Adrenal gland (tissue), 12 donors: ENCODE data around the gene FAM78B. TPM values are rescaled to one million over a fixed set of nuclear protein-coding genes. Genes with fewer than 3 reads are reported as not detected.

Experiments used
- DNase-seq, 7 donors: peaks; one replicate each; pipeline ENCODE4 v3.0.0-alpha.2; 2019 to 2020
- H3K27ac ChIP-seq, 5 donors: fragments of 200-600 bp; sonication (generic) in 4 of 5; 1 replicate in 3 of 5; 2 replicates in 2 of 5; pipeline versions ENCODE4 v1.5.1 to v1.8.0; 2016 to 2020; ENCODE audit warnings: mild to moderate bottlenecking in 1 of 5
- H3K27me3 ChIP-seq: fragments of 200-600 bp; 2 replicates; pipeline ENCODE4 v1.8.0; 2021
- H3K36me3 ChIP-seq, 2 donors: fragments of 200-600 bp; replicated peaks in 1 of 2; 1 replicate in 1 of 2; 2 replicates in 1 of 2; pipeline versions ENCODE4 v1.5.1 to v1.8.0; 2018 to 2022
- H3K4me1 ChIP-seq, 2 donors: fragments of 200-600 bp; replicated peaks in 1 of 2; 1 replicate in 1 of 2; 2 replicates in 1 of 2; pipeline versions ENCODE4 v1.5.1 to v1.8.0; 2018 to 2021
- H3K4me3 ChIP-seq, 4 donors: fragments of 200-600 bp; sonication (generic) in 3 of 4; one replicate each; pipeline ENCODE4 v1.5.1; 2016 to 2018
- H3K9me3 ChIP-seq, 3 donors: fragments of 200-600 bp; sonication (generic) in 1 of 3; replicated peaks in 1 of 3; 1 replicate in 2 of 3; 2 replicates in 1 of 3; pipeline versions ENCODE4 v1.5.1 to v1.8.0; 2016 to 2021
- POLR2A ChIP-seq, 2 donors: fragments of 450-650 bp; IDR thresholded peaks; one replicate each; pipeline ENCODE4 v1.6.1; 2017; ENCODE audit warnings: antibody characterized with exemption in 2 of 2, mild to moderate bottlenecking in 2 of 2, moderate library complexity in 1 of 2
- WGBS, 4 donors: extraction: QIAGEN DNeasy Blood & Tissue Kit in 2 of 4; methylation state at CpG; one replicate each; pipeline versions ENCODE4 v1.1.5 to v1.1.7; 2013 to 2017; 5-methylcytosine and 5-hydroxymethylcytosine counted together
- intact Hi-C, 2 donors: fragments of 100-400 bp; cut with DNase I; formaldehyde crosslinking; loops; one replicate each; pipeline versions ENCODE4 v1.14.1 to v1.15.0; 2022 to 2023
- polyA plus RNA-seq, 3 donors: library from polyadenylated mRNA; stranded (reverse); fragments of 200-250 nt in 2 of 3; fragments of 350-450 nt in 1 of 3; fragmentation: Illumina TruSeq in 1 of 3; extraction: RNeasy Lipid Tissue Mini Kit (QIAGEN cat#74804) in 1 of 3; gene quantifications; one replicate each; pipeline ENCODE4 v1.2.3, GENCODE V29; 2013 to 2014
- total RNA-seq, 9 donors: library from RNA; depleted of rRNA in 4 of 9; stranded (reverse); fragments of >200 nt in 4 of 9; fragments of 120-200 nt in 1 of 9; fragmentation: NEBNext Ultra II Directional in 1 of 9; extraction: Animal tissue kit (Norgen Biotek cat#: 25700) in 1 of 9; gene quantifications; one replicate each; pipeline versions ENCODE4 v1.1.0 to v1.2.4, GENCODE V29; 2013 to 2023
- TF ChIP-seq, protein P1 (sequence below), 6 experiments: fragments of 450-650 bp in 4 of 6; fragments of 200-600 bp in 2 of 6; sonication (generic) in 1 of 6; IDR thresholded peaks; 1 replicate in 5 of 6; 2 replicates in 1 of 6; pipeline versions ENCODE4 v1.5.1 to v1.8.0; 2016 to 2021; ENCODE audit warnings: antibody characterized with exemption in 6 of 6, mild to moderate bottlenecking in 2 of 6, moderate library complexity in 1 of 6
- donor health status: healthy with polysubstance abuse.
- donor health status: Bipolar disorder and iron deficiency.
- donor health status: DM: yes; HTN: yes; CAD: no.
- donor health status: DM: no; HTN: no; CAD: no.
- donor health status: DM: no; HTN: no; CAD: no.
- donor health status: DM: yes; HTN: yes; CAD: no.

Gene FAM78B
- total and polyA plus RNA-seq, 12 donors, result 0.28 to 3.5 (median 0.98) TPM

DNA sequence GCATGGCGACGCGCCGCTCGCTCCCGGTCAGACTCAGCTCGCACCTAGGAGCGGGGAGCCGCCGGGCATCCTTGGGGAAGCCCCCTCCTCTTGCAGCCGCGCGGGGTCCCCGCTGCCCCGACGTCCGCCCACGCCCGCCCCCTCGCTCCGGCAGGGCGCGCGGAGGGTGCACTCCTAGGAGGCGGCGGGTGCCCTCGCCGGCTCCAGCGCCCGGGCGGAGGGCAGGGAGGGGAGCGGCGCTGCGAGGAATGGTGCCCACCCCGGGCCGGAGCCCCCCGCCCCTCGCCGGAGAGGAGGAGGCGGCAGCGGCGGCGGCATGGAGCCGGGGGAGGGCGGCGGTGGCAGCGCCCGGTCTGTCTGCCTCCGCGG lies 488 bp downstream of the FAM78B start:
- WGBS, 4 donors, result 0 to 1% methylated on average over 35 to 50 of the region's 50 CpGs; no CpG with 5 or more reads in 2 of the 4 donors
- Histone ChIP-seq H3K27me3 (no peaks in the 10 kb centered on the region), H3K4me1 (peaks cover 13 to 20% of the 10 kb centered on the region in 2 donors), H3K36me3 (no peaks in the 10 kb centered on the region), H3K9me3 (no peaks in the 10 kb centered on the region), H3K27ac (no peak overlapping the region), H3K4me3 (peak overlapping the region in 2 of 4 donors; percentile 35 to 77)
- TF ChIP-seq, protein P1, sequence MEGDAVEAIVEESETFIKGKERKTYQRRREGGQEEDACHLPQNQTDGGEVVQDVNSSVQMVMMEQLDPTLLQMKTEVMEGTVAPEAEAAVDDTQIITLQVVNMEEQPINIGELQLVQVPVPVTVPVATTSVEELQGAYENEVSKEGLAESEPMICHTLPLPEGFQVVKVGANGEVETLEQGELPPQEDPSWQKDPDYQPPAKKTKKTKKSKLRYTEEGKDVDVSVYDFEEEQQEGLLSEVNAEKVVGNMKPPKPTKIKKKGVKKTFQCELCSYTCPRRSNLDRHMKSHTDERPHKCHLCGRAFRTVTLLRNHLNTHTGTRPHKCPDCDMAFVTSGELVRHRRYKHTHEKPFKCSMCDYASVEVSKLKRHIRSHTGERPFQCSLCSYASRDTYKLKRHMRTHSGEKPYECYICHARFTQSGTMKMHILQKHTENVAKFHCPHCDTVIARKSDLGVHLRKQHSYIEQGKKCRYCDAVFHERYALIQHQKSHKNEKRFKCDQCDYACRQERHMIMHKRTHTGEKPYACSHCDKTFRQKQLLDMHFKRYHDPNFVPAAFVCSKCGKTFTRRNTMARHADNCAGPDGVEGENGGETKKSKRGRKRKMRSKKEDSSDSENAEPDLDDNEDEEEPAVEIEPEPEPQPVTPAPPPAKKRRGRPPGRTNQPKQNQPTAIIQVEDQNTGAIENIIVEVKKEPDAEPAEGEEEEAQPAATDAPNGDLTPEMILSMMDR (IDR thresholded peaks at IDR 0.05), result no peak
- TF ChIP-seq POLR2A (IDR thresholded peaks at IDR 0.05), result no peak
- intact Hi-C loops, result loop anchor here in 1 of 2 donors (10.0 kb wide), 1 partner anchor 232 kb away; no protein-coding TSS in a partner anchor
- no peak for DNase-seq

DNA sequence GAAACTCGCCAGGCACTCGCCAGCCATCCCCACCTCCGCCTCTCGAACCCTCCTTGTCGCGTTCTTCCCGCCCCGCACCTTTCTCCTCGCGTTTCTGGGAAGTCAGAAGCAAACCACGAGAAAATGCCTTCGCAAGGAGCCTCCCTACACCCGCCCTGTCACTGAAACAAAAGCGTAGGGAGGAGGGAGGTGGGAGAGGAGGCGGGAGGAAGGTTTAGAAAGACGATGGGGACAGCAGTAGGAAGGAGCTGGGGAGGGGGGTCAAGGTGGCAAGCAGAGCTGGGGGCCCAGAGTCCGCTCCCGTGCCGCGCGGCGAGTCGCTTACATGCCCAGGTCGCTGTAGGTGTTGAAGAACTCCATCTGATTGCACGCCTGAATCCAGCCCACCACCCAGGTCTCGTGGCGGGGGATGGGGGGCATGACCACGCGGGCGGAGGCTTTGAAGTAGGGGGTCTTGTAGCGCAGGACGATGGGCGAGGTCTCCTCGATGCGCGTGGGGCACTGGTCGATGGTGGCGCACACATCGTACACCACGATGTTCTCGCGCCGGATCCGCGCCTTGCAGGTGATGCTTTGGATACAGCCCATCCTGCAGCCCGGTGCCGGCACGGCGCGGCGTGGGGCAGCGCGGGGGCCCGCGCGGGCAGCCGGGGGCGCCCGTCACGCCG lies 1.0 kb downstream of the FAM78B start:
- H3K36me3 ChIP-seq, result no peaks in the 10 kb centered on the region
- no peaks in the 10 kb centered on the region for H3K27me3 ChIP-seq
- TF ChIP-seq, protein P1 (IDR thresholded peaks at IDR 0.05), result no peak
- TF ChIP-seq POLR2A (IDR thresholded peaks at IDR 0.05), result no peak
- intact Hi-C loops, result loop anchor here in 1 of 2 donors (10.0 kb wide), 1 partner anchor 231 kb away; no protein-coding TSS in a partner anchor
- peak in 4 of 7 donors; percentile 4 to 22 (median 15) for DNase-seq
- peaks cover 13 to 20% of the 10 kb centered on the region in 2 donors for H3K4me1 ChIP-seq
- no peak overlapping the region for H3K27ac ChIP-seq
- H3K9me3 ChIP-seq, result no peaks in the 10 kb centered on the region
- peak overlapping the region in 1 of 4 donors; percentile 77 for H3K4me3 ChIP-seq
- WGBS, 4 donors, result 1 to 2% (median 2%) methylated on average over 24 to 61 of the region's 61 CpGs

DNA sequence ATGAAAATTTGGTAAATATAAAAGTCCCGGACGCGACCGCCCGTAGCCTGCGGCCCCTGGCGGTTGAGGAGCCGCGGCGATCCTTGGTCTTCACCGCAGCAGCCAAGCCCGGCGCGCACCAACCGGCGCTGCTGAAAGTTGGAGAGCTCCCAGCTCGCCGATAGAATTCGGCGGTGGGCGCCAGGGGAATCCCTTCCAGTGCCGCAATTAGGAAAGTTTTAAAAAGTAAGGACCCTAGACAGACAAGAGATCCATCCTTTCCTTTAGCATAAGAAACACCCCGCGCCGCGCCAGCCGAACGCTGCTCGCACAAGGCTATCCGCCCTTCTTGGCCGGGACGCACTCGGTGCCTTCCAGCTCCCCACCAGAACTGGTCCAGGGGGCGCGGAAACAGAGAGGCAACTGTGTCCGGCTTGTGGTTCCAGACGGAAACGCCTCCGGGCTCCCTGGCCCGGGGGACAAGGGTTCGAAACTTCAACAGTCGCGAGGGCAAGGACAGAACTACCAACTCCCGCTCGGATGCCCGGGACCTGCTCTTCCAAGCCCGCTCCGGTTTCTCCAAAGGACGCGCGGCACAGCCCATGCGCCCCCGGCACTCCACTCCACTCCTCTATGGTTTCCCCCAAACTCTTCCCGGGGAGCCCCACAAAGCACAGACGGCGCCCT lies 1.7 kb downstream of the FAM78B start:
- TF ChIP-seq, protein P1 (IDR thresholded peaks at IDR 0.05), result peak in 5 of 6 experiments; percentile 17 to 45 (median 35)
- no peak for TF ChIP-seq POLR2A (IDR thresholded peaks at IDR 0.05)
- DNase-seq, result peak; percentile 22 to 60 (median 33)
- WGBS, 4 donors, result 1 to 3% (median 1%) methylated on average over 41 to 56 of the region's 56 CpGs
- no peak overlapping the region for H3K27ac ChIP-seq
- peak overlapping the region in 1 of 4 donors; percentile 77 for H3K4me3 ChIP-seq
- H3K36me3 ChIP-seq, result no peaks in the 10 kb centered on the region
- intact Hi-C loops, result loop anchor here in 1 of 2 donors (10.0 kb wide), 1 partner anchor 230 kb away; no protein-coding TSS in a partner anchor
- H3K4me1 ChIP-seq, result peaks cover 13 to 20% of the 10 kb centered on the region in 2 donors
- no peaks in the 10 kb centered on the region for H3K9me3 ChIP-seq
- H3K27me3 ChIP-seq, result no peaks in the 10 kb centered on the region

DNA sequence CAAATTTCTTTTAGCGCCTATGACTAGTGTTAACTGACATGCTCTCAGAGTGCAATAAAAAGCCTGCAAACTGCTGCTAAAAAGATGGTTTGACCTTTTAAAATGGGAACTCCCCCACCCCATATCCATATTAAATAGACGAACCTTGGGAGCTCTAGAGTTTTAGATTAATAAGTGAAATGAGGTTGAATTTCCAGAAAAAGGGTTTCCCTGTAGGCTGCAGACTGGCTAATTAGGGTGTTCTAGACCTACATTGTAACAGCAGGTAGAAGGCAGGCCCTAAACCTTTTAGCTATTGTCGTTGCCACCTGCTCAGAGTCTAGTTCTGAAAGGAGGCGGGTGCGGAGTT lies 2.2 kb downstream of the FAM78B start:
- H3K4me3 ChIP-seq, result peak overlapping the region in 1 of 4 donors; percentile 77
- no peaks in the 10 kb centered on the region for H3K9me3 ChIP-seq
- TF ChIP-seq, protein P1 (IDR thresholded peaks at IDR 0.05), result no peak
- TF ChIP-seq POLR2A (IDR thresholded peaks at IDR 0.05), result no peak
- WGBS, 4 donors, result 18 to 27% (median 24%) methylated on average over 5 of the region's 5 CpGs
- no peak overlapping the region for H3K27ac ChIP-seq
- peaks cover 13 to 20% of the 10 kb centered on the region in 2 donors for H3K4me1 ChIP-seq
- no peak for DNase-seq
- H3K27me3 ChIP-seq, result no peaks in the 10 kb centered on the region
- intact Hi-C loops, result loop anchor here in 1 of 2 donors (10.0 kb wide), 1 partner anchor 230 kb away; no protein-coding TSS in a partner anchor
- H3K36me3 ChIP-seq, result no peaks in the 10 kb centered on the region
